GM12892 (cell line): ENCODE measurements around the gene THAP10.

ENCODE experiments used
- POLR2A ChIP-seq: IDR thresholded peaks from 2 replicates; pipeline ENCODE4 v1.6.1; 2011; ENCODE audit warnings: low read depth, low read length, control low read depth
- POLR2AphosphoS5 ChIP-seq: IDR thresholded peaks from 2 replicates; pipeline ENCODE4 v1.6.1; 2011; ENCODE audit warnings: low read depth, low read length, control low read depth

DNA sequence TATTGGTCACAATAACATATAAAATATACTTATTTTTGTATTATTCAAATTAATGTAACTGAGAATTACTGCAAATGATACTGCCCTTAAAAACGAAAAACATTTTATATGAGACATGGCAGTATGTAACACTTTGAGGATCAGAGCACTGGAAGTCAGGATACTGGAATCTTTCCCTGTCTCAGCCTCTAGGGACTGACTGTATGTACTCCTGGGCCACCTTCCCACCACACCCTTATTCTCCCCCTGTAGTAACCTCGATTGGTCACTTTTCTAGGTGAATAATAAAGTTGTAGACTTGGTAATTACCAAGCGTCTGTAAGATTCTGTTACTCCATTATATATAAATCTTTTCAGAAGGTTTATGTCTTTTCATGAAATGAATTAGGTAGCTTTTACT is 43.4 kb upstream of the THAP10 start:
- TF ChIP-seq POLR2A (no peak), POLR2AphosphoS5 (no peak)
